Natural killer cell (primary cell): ENCODE results near the gene RAPGEF1. TPM values are rescaled to one million over a fixed set of nuclear protein-coding genes. Genes with fewer than 3 reads are reported as not detected.

ENCODE experiments used
- ATAC-seq, 3 donors: fragments of 150-1000 bp in 2 of 3; fragments of 200-7000 bp in 1 of 3; cut with Tn5 transposase; 1 replicate in 1 of 3; 2 replicates in 2 of 3; pipeline ENCODE4 v1.10.0; 2021; ENCODE audit warnings: mild to moderate bottlenecking in 2 of 3, moderate library complexity in 2 of 3
- DNase-seq, 2 donors: peaks; one replicate each; pipeline versions ENCODE4 v3.0.0 to v3.0.0-alpha.2; 2013 to 2021; ENCODE audit warnings: mixed read lengths in 1 of 2
- H3K27ac ChIP-seq: one replicate; pipeline ENCODE4 v1.5.1; 2013; ENCODE audit warnings: mild to moderate bottlenecking, low read length
- H3K27me3 ChIP-seq: one replicate; pipeline ENCODE4 v1.6.1; 2013; ENCODE audit warnings: low read length; ENCODE audit not compliant: control insufficient read depth, insufficient read depth
- H3K36me3 ChIP-seq: one replicate; pipeline ENCODE4 v1.6.1; 2013; ENCODE audit warnings: low read length; ENCODE audit not compliant: control insufficient read depth, insufficient read depth
- H3K4me1 ChIP-seq: one replicate; pipeline ENCODE4 v1.6.1; 2013; ENCODE audit warnings: low read length; ENCODE audit not compliant: control insufficient read depth, insufficient read depth
- H3K4me3 ChIP-seq: one replicate; pipeline ENCODE4 v1.5.1; 2013; ENCODE audit warnings: low read length
- H3K9me3 ChIP-seq: one replicate; pipeline ENCODE4 v1.6.1; 2013; ENCODE audit warnings: low read length; ENCODE audit not compliant: control insufficient read depth, insufficient read depth
- H3K27ac Mint-ChIP-seq, 2 donors: one replicate each; pipeline ENCODE4 v1.8.0; 2022; ENCODE audit warnings: mild to moderate bottlenecking in 2 of 2, mixed read lengths in 2 of 2, moderate library complexity in 1 of 2
- H3K27me3 Mint-ChIP-seq, 2 donors: one replicate each; pipeline ENCODE4 v1.8.0; 2022; ENCODE audit warnings: low read depth in 2 of 2, mixed read lengths in 2 of 2
- H3K36me3 Mint-ChIP-seq: one replicate; pipeline ENCODE4 v1.8.0; 2022; ENCODE audit warnings: mixed read lengths
- H3K4me1 Mint-ChIP-seq, 2 donors: one replicate each; pipeline ENCODE4 v1.8.0; 2022; ENCODE audit warnings: mixed read lengths in 2 of 2
- H3K4me3 Mint-ChIP-seq: one replicate; pipeline ENCODE4 v1.8.0; 2022; ENCODE audit warnings: mild to moderate bottlenecking, moderate library complexity, mixed read lengths
- H3K9me3 Mint-ChIP-seq, 2 donors: one replicate each; pipeline ENCODE4 v1.8.0; 2022; ENCODE audit warnings: mixed read lengths in 2 of 2
- WGBS: methylation state at CpG from one replicate; pipeline ENCODE4 v1.1.7; 2013; ENCODE audit warnings: missing lambda C conversion rate; ENCODE audit not compliant: insufficient coverage; 5-methylcytosine and 5-hydroxymethylcytosine counted together
- intact Hi-C: fragments of 100-400 bp; cut with micrococcal nuclease; formaldehyde crosslinking; loops from one replicate; pipeline ENCODE4 v1.14.2; 2022
- total RNA-seq, 4 donors: library from RNA; stranded (reverse); fragments of 120-200 nt in 1 of 4; gene quantifications; one replicate each; pipeline versions ENCODE4 v1.2.3 to v1.2.4, GENCODE V29; 2013 to 2022
- TF ChIP-seq, protein P1 (sequence below): fragments of 200-600 bp; IDR thresholded peaks from one replicate; pipeline ENCODE4 v1.8.0; 2022; ENCODE audit warnings: antibody characterized with exemption

Gene RAPGEF1
- total RNA-seq, 3 donors from 2014 or later (not counting 1 experiment from before 2014, with no cell fraction given): 210 to 224 (median 222) TPM

DNA sequence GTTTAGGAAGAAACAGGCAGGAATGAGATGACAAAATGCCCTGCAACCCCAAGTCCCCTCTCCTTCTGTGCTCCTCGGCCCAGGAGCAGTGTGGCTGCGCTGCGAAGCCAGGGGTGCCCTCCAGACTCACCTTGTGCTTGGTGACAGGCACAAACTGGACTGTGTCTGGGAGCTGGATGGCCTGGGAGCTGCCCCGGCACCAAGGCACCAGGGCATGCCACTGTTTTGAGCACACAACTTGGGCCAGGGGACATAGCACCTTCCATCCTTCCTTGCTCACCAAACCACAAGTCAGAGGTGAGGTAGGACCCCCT lies 143.5 kb downstream of the RAPGEF1 start:
- Histone ChIP-seq H3K4me1 (peaks cover 18% of the 10 kb centered on the region), H3K27me3 (no peaks in the 10 kb centered on the region), H3K9me3 (no peaks in the 10 kb centered on the region), H3K36me3 (peaks cover 67% of the 10 kb centered on the region), H3K4me3 (no peak overlapping the region), H3K27ac (no peak overlapping the region)
- Mint-ChIP-seq H3K36me3 (no peaks in the 10 kb centered on the region), H3K27ac (no peak overlapping the region), H3K4me3 (no peak overlapping the region), H3K27me3 (no peaks in the 10 kb centered on the region), H3K9me3 (no peaks in the 10 kb centered on the region), H3K4me1 (peaks cover 6 to 8% of the 10 kb centered on the region in 2 donors)
- 99% methylated on average over 4 of the region's 4 CpGs for WGBS
- intact Hi-C loops: loop anchor here (10.0 kb wide), 1 partner anchor 648 kb away; no protein-coding TSS in a partner anchor
- no peak for DNase-seq
- TF ChIP-seq, protein P1, sequence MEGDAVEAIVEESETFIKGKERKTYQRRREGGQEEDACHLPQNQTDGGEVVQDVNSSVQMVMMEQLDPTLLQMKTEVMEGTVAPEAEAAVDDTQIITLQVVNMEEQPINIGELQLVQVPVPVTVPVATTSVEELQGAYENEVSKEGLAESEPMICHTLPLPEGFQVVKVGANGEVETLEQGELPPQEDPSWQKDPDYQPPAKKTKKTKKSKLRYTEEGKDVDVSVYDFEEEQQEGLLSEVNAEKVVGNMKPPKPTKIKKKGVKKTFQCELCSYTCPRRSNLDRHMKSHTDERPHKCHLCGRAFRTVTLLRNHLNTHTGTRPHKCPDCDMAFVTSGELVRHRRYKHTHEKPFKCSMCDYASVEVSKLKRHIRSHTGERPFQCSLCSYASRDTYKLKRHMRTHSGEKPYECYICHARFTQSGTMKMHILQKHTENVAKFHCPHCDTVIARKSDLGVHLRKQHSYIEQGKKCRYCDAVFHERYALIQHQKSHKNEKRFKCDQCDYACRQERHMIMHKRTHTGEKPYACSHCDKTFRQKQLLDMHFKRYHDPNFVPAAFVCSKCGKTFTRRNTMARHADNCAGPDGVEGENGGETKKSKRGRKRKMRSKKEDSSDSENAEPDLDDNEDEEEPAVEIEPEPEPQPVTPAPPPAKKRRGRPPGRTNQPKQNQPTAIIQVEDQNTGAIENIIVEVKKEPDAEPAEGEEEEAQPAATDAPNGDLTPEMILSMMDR: no peak
- ATAC-seq: no peak

DNA sequence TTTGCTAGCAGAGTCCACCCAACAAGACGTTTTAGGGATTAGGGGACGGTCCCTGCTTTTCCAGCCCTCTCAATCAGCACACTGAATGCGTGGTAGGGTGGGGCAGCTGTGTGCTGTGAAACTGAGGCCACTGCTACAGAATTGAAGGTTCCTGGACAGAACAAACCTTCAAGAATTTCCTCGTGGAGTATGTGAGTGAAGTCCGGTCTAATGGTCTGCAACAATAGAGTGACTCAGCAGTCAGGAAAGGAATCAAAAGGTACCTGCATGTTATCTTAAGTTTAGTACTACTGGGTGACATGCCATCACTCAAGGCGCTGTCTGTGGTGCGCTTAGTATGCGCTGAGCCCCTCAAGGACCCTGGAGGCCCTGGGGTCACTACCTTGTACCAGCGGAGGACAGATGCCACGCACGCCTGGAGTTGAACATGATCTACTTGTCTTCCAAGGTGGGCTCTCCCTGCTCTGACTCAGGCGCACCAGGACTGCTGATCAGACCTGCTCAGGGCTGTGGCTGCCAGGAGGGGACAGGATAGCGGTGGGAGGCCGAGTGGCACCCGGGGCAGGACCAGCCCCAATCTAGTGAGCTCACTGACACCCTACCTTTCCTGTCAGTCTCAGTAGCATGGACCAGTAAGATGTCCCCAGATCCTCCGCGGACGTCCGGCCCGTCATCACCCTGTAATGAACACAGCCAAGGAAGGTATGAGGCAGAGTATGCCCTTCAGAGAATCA lies 144.0 kb downstream of the RAPGEF1 start:
- intact Hi-C loops: loop anchor here (10.0 kb wide), 1 partner anchor 649 kb away; no protein-coding TSS in a partner anchor
- ATAC-seq (no peak), DNase-seq (no peak)
- Mint-ChIP-seq H3K27me3 (no peaks in the 10 kb centered on the region), H3K9me3 (no peaks in the 10 kb centered on the region), H3K36me3 (no peaks in the 10 kb centered on the region), H3K4me3 (no peak overlapping the region), H3K27ac (no peak overlapping the region), H3K4me1 (peaks cover 11 to 13% of the 10 kb centered on the region in 2 donors)
- Histone ChIP-seq H3K4me3 (no peak overlapping the region), H3K27ac (no peak overlapping the region), H3K27me3 (no peaks in the 10 kb centered on the region), H3K9me3 (no peaks in the 10 kb centered on the region), H3K4me1 (peaks cover 24% of the 10 kb centered on the region), H3K36me3 (peaks cover 63% of the 10 kb centered on the region)
- 95% methylated on average over 20 of the region's 20 CpGs for WGBS
- TF ChIP-seq, protein P1: no peak

DNA sequence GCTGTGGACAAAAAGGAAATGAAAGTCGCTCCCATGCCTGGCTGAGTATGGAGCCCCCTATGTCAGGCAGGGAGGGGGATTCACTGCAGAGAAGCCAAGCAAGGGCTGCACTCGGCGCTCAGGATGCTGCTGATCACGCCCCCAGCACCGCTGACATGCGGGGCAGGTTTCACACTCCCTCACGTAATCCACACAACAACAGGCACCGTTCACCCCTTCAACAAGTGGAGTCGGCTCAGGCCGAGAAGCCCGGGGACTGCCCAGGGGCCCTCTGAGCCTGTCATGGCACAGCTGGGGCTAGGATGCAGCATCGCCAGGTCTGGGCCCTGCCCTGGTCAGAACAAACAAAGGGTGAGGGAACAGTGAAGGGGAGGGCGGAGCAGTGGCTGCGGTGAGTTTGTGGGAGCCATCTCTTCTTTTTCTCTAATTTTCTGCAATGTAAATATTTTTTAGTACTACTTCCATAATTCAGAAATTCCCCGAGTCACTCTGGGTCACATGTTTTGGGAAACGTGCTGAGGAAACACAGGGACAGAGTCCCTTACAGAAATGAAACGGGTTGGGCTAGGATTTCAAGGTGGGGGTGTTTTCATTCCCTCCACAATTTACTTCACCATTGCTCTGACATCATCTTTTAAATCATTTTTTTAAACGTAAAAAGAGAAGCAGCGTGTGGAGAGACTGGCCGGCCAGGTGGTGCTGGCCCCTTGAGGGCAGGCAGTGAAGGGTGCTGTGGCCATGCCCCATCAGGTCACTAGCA lies 144.8 kb downstream of the RAPGEF1 start:
- 90% methylated on average over 17 of the region's 20 CpGs for WGBS
- intact Hi-C loops: loop anchor here (5.0 to 10.0 kb wide), 2 partner anchors 82 to 650 kb away; no protein-coding TSS in a partner anchor
- Mint-ChIP-seq H3K4me1 (peaks cover 19 to 21% of the 10 kb centered on the region in 2 donors), H3K9me3 (no peaks in the 10 kb centered on the region), H3K27ac (no peak overlapping the region), H3K36me3 (no peaks in the 10 kb centered on the region), H3K27me3 (no peaks in the 10 kb centered on the region), H3K4me3 (no peak overlapping the region)
- Histone ChIP-seq H3K36me3 (peaks cover 57% of the 10 kb centered on the region), H3K4me3 (no peak overlapping the region), H3K9me3 (no peaks in the 10 kb centered on the region), H3K4me1 (peaks cover 31% of the 10 kb centered on the region), H3K27me3 (no peaks in the 10 kb centered on the region), H3K27ac (no peak overlapping the region)
- TF ChIP-seq, protein P1: no peak
- DNase-seq: no peak
- no peak for ATAC-seq
